Psoas muscle (tissue), 8 donors: ENCODE data around the gene SYNPO2L. TPM values are rescaled to one million over a fixed set of nuclear protein-coding genes. Genes with fewer than 3 reads are reported as not detected.
A peak's percentile ranks its signal among the peaks of the same experiment; 100 is the strongest.

Experiments
- ATAC-seq, 4 donors: fragments of 200-7000 bp; cut with Tn5 transposase; one replicate each; pipeline ENCODE4 v1.9.1; 2020; ENCODE audit warnings: moderate library complexity in 3 of 4, mild to moderate bottlenecking in 2 of 4
- DNase-seq, 2 donors: peaks; one replicate each; pipeline ENCODE4 v3.0.0-alpha.2; 2020
- H3K27ac ChIP-seq: fragments of 200-600 bp; one replicate; pipeline ENCODE4 v1.8.0; 2022
- H3K27me3 ChIP-seq, 3 donors: fragments of 200-600 bp in 1 of 3; one replicate each; pipeline versions ENCODE4 v1.6.1 to v1.8.0; 2013 to 2022; ENCODE audit warnings: low read length in 2 of 3, mild to moderate bottlenecking in 2 of 3, moderate library complexity in 1 of 3; ENCODE audit not compliant: insufficient read depth in 3 of 3
- H3K36me3 ChIP-seq, 2 donors: fragments of 200-600 bp in 1 of 2; one replicate each; pipeline versions ENCODE4 v1.6.1 to v1.8.0; 2013 to 2022; ENCODE audit warnings: low read depth in 1 of 2, mild to moderate bottlenecking in 1 of 2, moderate library complexity in 1 of 2; ENCODE audit not compliant: insufficient read depth in 1 of 2
- H3K4me1 ChIP-seq: fragments of 200-600 bp; one replicate; pipeline ENCODE4 v1.8.0; 2022
- H3K4me3 ChIP-seq: fragments of 200-600 bp; one replicate; pipeline ENCODE4 v1.8.0; 2022; ENCODE audit warnings: mild to moderate bottlenecking
- H3K9me3 ChIP-seq: fragments of 200-600 bp; one replicate; pipeline ENCODE4 v1.8.0; 2022
- CTCF ChIP-seq: fragments of 200-600 bp; IDR thresholded peaks from one replicate; pipeline ENCODE4 v1.8.0; 2022; ENCODE audit warnings: antibody characterized with exemption
- WGBS, 3 donors: extraction: QIAGEN DNeasy Blood & Tissue Kit; methylation state at CpG; one replicate each; pipeline versions ENCODE4 v1.1.6 to v1.1.7; 2013; 5-methylcytosine and 5-hydroxymethylcytosine counted together
- intact Hi-C, 2 donors: fragments of 100-400 bp; cut with DNase I; formaldehyde crosslinking; loops; one replicate each; pipeline versions ENCODE4 v1.11.0 to v1.14.2; 2022
- polyA plus RNA-seq, 3 donors: library from polyadenylated mRNA; stranded (reverse); fragments of 200-250 nt; gene quantifications; one replicate each; pipeline ENCODE4 v1.2.3, GENCODE V29; 2013
- total RNA-seq, 4 donors: library from RNA; stranded (reverse); fragmentation: NEBNext Ultra II Directional in 2 of 4; extraction: Animal tissue kit (Norgen Biotek cat#: 25700) in 2 of 4; gene quantifications; one replicate each; pipeline versions ENCODE4 v1.2.1 to v1.2.4, GENCODE V29; 2021 to 2023
- donor health status: healthy with polysubstance abuse.
- donor health status: DM: no; HTN: no; CAD: no; lungs with moderate emphysema.
- donor health status: Bipolar disorder and iron deficiency.
- donor health status: healthy.
- donor health status: DM: yes; HTN: yes; CAD: no.
- donor health status: DM: no; HTN: no; CAD: no.
- donor health status: DM: no; HTN: no; CAD: no.
- donor health status: DM: yes; HTN: yes; CAD: no.

Gene SYNPO2L
- total and polyA plus RNA-seq, 7 donors = 8.8 to 289 (median 132) TPM

GRCh38 chr10:73645251-73645650 lies 10.6 kb downstream of the SYNPO2L start:
- TF ChIP-seq CTCF = no peak
- Histone ChIP-seq H3K4me1 (peaks cover 58% of the 10 kb centered on the region), H3K4me3 (no peak overlapping the region), H3K9me3 (no peaks in the 10 kb centered on the region), H3K36me3 (peaks cover 0 to 13% of the 10 kb centered on the region in 2 donors), H3K27ac (peak overlapping the region; percentile 98), H3K27me3 (no peaks in the 10 kb centered on the region)
- intact Hi-C loops = loop anchor here in 1 of 2 donors (2.0 kb wide), 1 partner anchor 116 kb away; no protein-coding TSS in a partner anchor
- ATAC-seq (peak in 3 of 4 donors; percentile 5 to 20 (median 16)), DNase-seq (no peak)
- WGBS, 3 donors = 28 to 49% (median 32%) methylated on average over 3 of the region's 3 CpGs

GRCh38 chr10:73644767-73645166 lies 11.1 kb downstream of the SYNPO2L start:
- Histone ChIP-seq H3K4me1 (peaks cover 54% of the 10 kb centered on the region), H3K9me3 (no peaks in the 10 kb centered on the region), H3K36me3 (peaks cover 0 to 11% of the 10 kb centered on the region in 2 donors), H3K27me3 (no peaks in the 10 kb centered on the region), H3K4me3 (no peak overlapping the region), H3K27ac (peak overlapping the region; percentile 98)
- ATAC-seq = peak in 1 of 4 donors; percentile 2
- TF ChIP-seq CTCF = no peak
- intact Hi-C loops = loop anchor here (1.0 to 5.0 kb wide), 4 partner anchors 67 to 116 kb away; no protein-coding TSS in a partner anchor
- WGBS, 3 donors = 21 to 40% (median 35%) methylated on average over 1 of the region's 1 CpG
- DNase-seq = no peak

GRCh38 chr10:73644015-73644743 lies 11.7 kb downstream of the SYNPO2L start:
- Histone ChIP-seq H3K9me3 (no peaks in the 10 kb centered on the region), H3K36me3 (peaks cover 0 to 6% of the 10 kb centered on the region in 2 donors), H3K4me1 (peaks cover 50% of the 10 kb centered on the region), H3K27me3 (no peaks in the 10 kb centered on the region), H3K27ac (peak overlapping the region; percentile 98), H3K4me3 (no peak overlapping the region)
- ATAC-seq (peak; percentile 43 to 53 (median 47)), DNase-seq (peak in 1 of 2 donors; percentile 63)
- 9 to 18% (median 13%) methylated on average over 5 of the region's 5 CpGs for WGBS, 3 donors
- peak; percentile 85 for TF ChIP-seq CTCF
- intact Hi-C loops = loop anchor here (1.0 to 5.0 kb wide), 4 partner anchors 67 to 115 kb away; no protein-coding TSS in a partner anchor

GRCh38 chr10:73643362-73643761 lies 12.5 kb downstream of the SYNPO2L start:
- H3K27me3 ChIP-seq = no peaks in the 10 kb centered on the region
- H3K4me3 ChIP-seq = no peak overlapping the region
- ATAC-seq (no peak), DNase-seq (no peak)
- 82 to 89% (median 89%) methylated on average over 2 of the region's 2 CpGs for WGBS, 3 donors
- no peaks in the 10 kb centered on the region for H3K9me3 ChIP-seq
- peak overlapping the region; percentile 98 for H3K27ac ChIP-seq
- H3K4me1 ChIP-seq = peaks cover 42% of the 10 kb centered on the region
- intact Hi-C loops = loop anchor here (5.0 kb wide), 2 partner anchors 66 to 91 kb away; no protein-coding TSS in a partner anchor
- TF ChIP-seq CTCF = no peak
- peaks cover 0 to 5% of the 10 kb centered on the region in 2 donors for H3K36me3 ChIP-seq
